HG02938 (cell line): ENCODE measurements around the gene ARL16.
"Not testable (repeated sequence)": the region's sequence is repeated elsewhere in the genome, so short reads cannot be mapped to it uniquely, and the experiment has no call there.

Source experiments
- ATAC-seq: cut with Tn5 transposase; IDR thresholded peaks from one replicate; pipeline ENCODE4 v1.9.1; 2021; ENCODE audit warnings: mild to moderate bottlenecking, moderate library complexity; ENCODE audit not compliant: unreplicated experiment

ARL16 gene

DNA sequence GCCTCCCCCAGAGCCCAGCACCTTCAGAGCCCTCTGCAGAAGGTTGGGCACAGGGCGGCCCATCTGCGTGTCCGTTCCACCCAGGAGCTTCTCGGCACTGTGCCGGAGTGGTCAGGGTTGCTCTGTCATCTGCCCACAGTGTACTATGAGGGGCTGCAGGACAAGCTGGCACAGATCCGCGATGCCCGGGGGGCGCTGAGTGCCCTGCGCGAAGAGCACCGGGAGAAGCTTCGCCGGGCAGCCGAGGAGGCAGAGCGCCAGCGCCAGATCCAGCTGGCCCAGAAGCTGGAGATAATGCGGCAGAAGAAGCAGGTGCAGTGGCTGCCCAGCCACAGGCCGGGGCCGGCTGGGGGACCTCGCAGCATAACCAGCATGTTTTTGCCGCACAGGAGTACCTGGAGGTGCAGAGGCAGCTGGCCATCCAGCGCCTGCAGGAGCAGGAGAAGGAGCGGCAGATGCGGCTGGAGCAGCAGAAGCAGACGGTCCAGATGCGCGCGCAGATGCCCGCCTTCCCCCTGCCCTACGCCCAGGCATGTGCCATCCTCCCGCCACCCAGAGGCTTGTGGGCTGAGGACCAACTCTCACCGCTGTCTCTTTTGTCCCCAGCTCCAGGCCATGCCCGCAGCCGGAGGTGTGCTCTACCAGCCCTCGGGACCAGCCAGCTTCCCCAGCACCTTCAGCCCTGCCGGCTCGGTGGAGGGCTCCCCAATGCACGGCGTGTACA lies 12.8 kb upstream of the ARL16 start:
- ATAC-seq, result no peak

DNA sequence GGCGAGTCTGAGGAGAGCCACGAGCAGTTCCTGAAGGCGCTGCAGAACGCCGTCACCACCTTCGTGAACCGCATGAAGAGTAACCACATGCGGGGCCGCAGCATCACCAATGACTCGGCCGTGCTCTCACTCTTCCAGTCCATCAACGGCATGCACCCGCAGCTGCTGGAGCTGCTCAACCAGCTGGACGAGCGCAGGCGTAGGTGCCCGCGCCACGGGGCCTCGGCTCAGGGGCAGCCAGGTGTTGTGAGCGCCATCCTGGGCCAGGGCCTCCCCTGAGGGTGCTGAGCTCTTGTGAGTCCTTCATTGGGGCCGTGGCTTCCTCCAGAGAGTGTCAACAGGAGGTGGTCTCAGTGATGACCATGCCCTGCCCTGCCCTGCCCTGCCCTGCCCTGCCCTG lies 12.2 kb upstream of the ARL16 start:
- ATAC-seq, result no peak

GRCh38 chr17:81695211-81695610 lies 11.6 kb upstream of the ARL16 start:
- no peak for ATAC-seq

DNA sequence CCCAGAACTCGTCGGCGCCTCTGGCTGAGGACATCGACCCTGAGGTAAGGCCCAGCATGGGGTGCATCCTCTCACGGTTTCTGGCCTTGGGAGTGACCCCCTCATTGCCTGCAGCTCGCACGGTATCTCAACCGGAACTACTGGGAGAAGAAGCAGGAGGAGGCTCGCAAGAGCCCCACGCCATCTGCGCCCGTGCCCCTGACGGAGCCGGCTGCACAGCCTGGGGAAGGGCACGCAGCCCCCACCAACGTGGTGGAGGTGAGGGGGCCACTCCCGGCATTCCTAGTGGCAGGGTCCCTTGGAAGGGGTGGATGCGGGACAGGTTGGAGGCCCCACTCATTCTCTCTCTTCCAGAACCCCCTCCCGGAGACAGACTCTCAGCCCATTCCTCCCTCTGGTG lies 11.2 kb upstream of the ARL16 start:
- no peak for ATAC-seq

- no peak for ATAC-seq
These were observed 10.1 kb upstream of the ARL16 start for GRCh38 chr17:81693509-81694210.

- no peak for ATAC-seq
These were observed 8.0 kb upstream of the ARL16 start for GRCh38 chr17:81691608-81692007.

GRCh38 chr17:81691196-81691595 lies 7.6 kb upstream of the ARL16 start:
- no peak for ATAC-seq

GRCh38 chr17:81690549-81690948 lies 7.0 kb upstream of the ARL16 start:
- no peak for ATAC-seq

- ATAC-seq, result no peak
These were observed 6.5 kb upstream of the ARL16 start for GRCh38 chr17:81690066-81690465.

GRCh38 chr17:81688616-81689015 lies 5.0 kb upstream of the ARL16 start:
- no peak for ATAC-seq

GRCh38 chr17:81687770-81688541 lies 4.4 kb upstream of the ARL16 start:
- no peak for ATAC-seq

DNA sequence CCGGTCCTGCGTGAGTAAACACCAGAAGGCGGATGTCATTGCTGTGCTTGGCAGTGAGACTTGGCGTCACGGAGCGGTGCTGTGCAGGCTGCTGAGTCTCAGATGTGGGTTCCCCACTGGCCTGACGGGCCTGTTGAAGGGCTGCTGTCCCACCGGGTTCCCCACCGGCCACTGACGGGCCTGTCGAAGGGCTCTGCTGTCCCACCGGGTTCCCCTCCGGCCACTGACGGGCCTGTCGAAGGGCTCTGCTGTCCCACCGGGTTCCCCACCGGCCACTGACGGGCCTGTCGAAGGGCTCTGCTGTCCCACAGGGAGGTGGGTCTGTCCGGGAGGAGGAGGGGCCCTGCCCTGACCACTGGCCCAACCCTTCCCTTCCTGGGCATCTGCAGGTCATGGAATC lies 3.0 kb upstream of the ARL16 start:
- ATAC-seq, result no peak

DNA sequence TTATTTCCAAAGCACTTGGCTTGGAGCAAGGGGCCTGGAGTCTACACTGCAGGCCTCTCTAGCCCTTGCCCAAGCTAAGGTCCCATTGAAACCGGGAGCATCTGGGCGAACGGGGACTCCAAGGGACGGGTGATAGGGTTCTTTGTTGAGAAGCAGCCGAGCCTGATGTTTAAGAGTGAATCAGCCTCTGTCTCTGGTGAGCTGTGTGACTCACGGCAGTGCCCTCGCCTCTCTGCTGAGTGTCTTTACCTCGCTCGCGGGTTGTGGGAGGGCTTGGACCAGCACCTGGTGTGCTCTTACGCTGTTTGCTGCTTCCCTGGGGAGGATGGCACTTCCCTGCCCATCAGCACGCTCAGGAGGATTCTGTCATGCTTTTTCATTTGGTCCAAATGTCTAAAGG lies 1.5 kb upstream of the ARL16 start:
- no peak for ATAC-seq

DNA sequence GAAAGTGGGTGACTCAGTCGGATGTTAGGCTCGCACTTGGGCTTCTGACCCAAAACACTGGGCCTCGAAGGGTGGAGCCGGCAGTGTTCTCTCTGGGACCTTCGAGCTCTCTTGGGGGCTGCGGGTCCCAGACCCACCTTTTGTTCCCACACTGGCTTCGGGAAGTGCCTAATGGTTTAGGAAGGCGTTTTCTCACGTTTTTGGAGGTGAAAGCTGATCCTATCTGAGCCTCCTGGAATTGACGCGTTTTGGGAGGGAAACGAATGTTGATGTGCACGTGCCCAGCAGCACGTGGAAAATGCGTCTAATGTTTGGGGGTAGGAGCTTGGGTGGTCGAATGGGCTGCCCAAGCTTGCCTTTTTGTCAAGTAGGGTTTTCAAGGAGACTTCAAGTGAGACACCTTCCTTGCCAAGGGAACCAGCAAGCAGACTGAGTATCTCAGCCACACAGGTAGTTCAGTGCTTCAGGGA lies 880 bp upstream of the ARL16 start:
- ATAC-seq, result no peak

DNA sequence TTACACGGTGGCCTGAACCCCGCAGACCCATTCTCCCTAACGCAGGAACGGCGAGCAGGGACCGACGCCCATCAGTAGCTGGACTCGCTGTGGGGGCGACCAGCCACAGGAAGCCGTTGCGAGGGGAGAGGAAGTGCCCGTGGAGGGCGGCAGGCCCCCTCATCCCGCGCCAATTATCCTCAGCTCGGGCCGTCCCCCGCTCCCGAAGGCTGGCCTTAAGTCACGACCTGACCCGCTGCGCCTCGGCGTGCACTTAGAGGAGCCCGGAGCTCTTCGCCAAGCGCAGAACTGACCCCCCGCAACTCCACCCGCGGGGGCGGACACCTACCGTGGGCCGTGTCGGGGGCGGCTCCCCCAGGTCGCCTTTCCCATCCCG lies 401 bp downstream of the ARL16 start:
- peak; percentile 29 for ATAC-seq

DNA sequence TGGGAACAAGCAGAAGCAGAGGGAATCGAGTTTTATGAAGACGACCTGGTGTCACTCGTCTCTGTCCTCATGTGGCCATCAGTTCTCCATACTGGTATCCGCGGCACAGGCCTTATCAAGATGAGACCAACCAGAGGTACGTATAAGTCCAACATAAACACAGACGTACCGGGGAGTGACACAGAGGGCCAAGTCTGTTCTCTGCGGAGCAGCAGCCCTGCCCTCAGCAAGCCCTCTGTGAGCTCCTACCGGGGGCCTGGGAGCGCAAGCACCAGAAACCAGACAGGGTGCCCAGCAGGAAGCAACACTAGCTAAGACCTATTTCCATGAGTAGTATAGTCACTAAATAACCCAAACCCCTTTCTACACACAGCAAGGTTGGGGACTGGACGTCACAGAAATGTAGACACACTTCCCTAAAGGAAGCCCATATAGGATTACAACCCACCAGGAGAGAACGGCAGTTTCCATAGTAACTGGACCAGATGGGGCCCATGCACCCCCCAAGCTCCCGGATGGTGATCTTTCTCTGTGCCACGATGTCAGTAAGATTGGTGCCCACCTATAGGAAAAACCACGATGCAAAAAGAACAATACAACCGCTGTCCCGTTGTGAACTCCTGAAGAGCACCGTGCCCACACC lies 911 bp downstream of the ARL16 start:
- no peak for ATAC-seq

DNA sequence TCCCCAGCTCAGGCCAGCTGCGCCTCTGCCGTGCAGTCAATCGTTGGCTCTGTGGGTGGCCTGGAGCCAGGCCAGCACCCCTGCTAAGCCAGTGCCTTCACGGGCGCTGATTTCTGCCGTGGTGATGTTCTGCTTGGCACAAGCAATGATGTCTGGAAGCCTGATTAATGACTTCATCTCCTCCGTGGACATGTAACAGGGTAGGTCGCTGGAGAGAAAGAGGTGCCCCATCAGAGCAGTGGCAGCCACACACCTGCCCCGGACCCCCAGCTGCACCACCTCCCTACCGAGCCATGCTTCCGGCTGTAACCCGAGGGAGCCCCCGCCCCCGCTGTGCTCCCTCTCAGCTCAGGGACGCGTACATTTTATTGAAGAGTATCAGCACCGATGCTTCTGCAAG lies 1.9 kb downstream of the ARL16 start:
- ATAC-seq, result no peak

GRCh38 chr17:81680150-81680549 lies 3.4 kb downstream of the ARL16 start:
- ATAC-seq, result no peak

DNA sequence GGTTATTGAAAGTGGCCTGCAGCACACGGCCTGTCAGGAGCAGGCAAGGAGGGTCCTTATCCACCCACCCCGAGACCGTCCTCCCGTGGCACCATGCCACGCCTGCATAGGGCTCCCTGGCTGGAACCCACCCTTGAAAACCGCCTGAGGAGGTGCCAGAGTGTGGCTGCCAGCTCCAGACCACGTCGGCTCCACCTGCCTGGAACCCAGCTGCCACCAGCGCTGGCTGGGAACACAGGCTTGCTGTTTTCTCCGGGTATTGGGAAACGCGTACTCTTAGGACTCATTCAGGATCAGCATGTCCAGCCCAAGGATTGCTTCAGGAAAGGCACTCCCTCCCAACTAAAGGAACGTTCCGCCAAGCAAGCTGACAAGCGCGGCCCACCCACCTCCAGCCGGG lies 6.7 kb downstream of the ARL16 start:
- ATAC-seq, result no peak

GRCh38 chr17:81675515-81676221 lies 7.9 kb downstream of the ARL16 start:
- not testable (repeated sequence) for ATAC-seq
